ENCODE measurements around the gene AOPEP. TPM values are rescaled to one million over a fixed set of nuclear protein-coding genes. Genes with fewer than 3 reads are reported as not detected.

The AOPEP gene
- total RNA-seq, 4 donors from 2014 or later = 126 to 216 (median 136) TPM

GRCh38 chr9:94927762-94928670, 201.5 kb downstream of the AOPEP start:
- Histone ChIP-seq H3K4me3 (replicated peaks in 1 of 3) (no peak overlapping the region), H3K4me1 (peaks cover 6 to 16% of the 10 kb centered on the region in 2 donors), H3K9me3 (no peaks in the 10 kb centered on the region), H3K27ac (no peak overlapping the region), H3K27me3 (no peaks in the 10 kb centered on the region), H3K36me3 (no peaks in the 10 kb centered on the region)
- DNase-seq = no peak
- no peak for TF ChIP-seq CTCF (IDR thresholded peaks at IDR 0.05)
- no peak for TF ChIP-seq POLR2A (IDR thresholded peaks at IDR 0.05)
- WGBS, 2 donors = 83 to 90% methylated on average over 17 to 18 of the region's 21 CpGs
- intact Hi-C loops (cut with DNase I) = no loop called here

- Histone ChIP-seq H3K27ac (no peak overlapping the region), H3K36me3 (no peaks in the 10 kb centered on the region), H3K9me3 (no peaks in the 10 kb centered on the region), H3K27me3 (no peaks in the 10 kb centered on the region), H3K4me1 (peaks cover 0 to 8% of the 10 kb centered on the region in 2 donors), H3K4me3 (replicated peaks in 1 of 3) (no peak overlapping the region)
- no peak for DNase-seq
- TF ChIP-seq POLR2A (IDR thresholded peaks at IDR 0.05) (no peak), CTCF (IDR thresholded peaks at IDR 0.05) (no peak)
- WGBS, 2 donors = 81 to 87% methylated on average over 13 of the region's 13 CpGs
- intact Hi-C loops (cut with DNase I) = no loop called here
Observed at GRCh38 chr9:94928691-94929368, 202.3 kb downstream of the AOPEP start.

GRCh38 chr9:94929369-94929756, 202.9 kb downstream of the AOPEP start:
- Histone ChIP-seq H3K27ac (no peak overlapping the region), H3K4me1 (peaks cover 0 to 6% of the 10 kb centered on the region in 2 donors), H3K36me3 (no peaks in the 10 kb centered on the region), H3K4me3 (replicated peaks in 1 of 3) (no peak overlapping the region), H3K9me3 (no peaks in the 10 kb centered on the region), H3K27me3 (no peaks in the 10 kb centered on the region)
- intact Hi-C loops (cut with DNase I) = no loop called here
- WGBS, 2 donors = 75 to 81% methylated on average over 9 of the region's 9 CpGs
- no peak for DNase-seq
- TF ChIP-seq CTCF (IDR thresholded peaks at IDR 0.05) = no peak

- DNase-seq = no peak
- no peaks in the 10 kb centered on the region for H3K9me3 ChIP-seq
- H3K36me3 ChIP-seq = no peaks in the 10 kb centered on the region
- intact Hi-C loops (cut with DNase I) = no loop called here
- peaks cover 0 to 8% of the 10 kb centered on the region in 2 donors for H3K4me1 ChIP-seq
- H3K27me3 ChIP-seq = no peaks in the 10 kb centered on the region
- 93 to 94% methylated on average over 3 of the region's 3 CpGs for WGBS, 2 donors
- TF ChIP-seq CTCF (IDR thresholded peaks at IDR 0.05) (no peak), POLR2A (IDR thresholded peaks at IDR 0.05) (no peak)
- no peak overlapping the region for H3K27ac ChIP-seq
- H3K4me3 ChIP-seq (replicated peaks in 1 of 3) = no peak overlapping the region
Observed at GRCh38 chr9:94931036-94931633, 204.6 kb downstream of the AOPEP start.

All from thyroid gland (tissue), 4 donors.